ENCODE measurements around the gene CLSTN2.

GRCh38 chr3:140416666-140417065 is 481.7 kb downstream of the CLSTN2 start:
- TF ChIP-seq SETDB1 (IDR thresholded peaks at IDR 0.05; ENCODE audit: insufficient read length, low read length) (no peak), CTCF (tag by site-specific recombination; IDR thresholded peaks at IDR 0.05) (no peak), ZNF660 (tag by site-specific recombination; IDR thresholded peaks at IDR 0.05) (no peak), REST (tag by site-specific recombination; IDR thresholded peaks at IDR 0.05) (no peak), ZBTB21 (tag by site-specific recombination; IDR thresholded peaks at IDR 0.05) (no peak), TCF7L2 (IDR thresholded peaks at IDR 0.05; ENCODE audit: borderline replicate concordance, low read depth, low read length) (no peak), ZNF48 (tag by site-specific recombination; IDR thresholded peaks at IDR 0.05) (no peak), ZNF639 (tag by site-specific recombination; IDR thresholded peaks at IDR 0.05) (no peak), ZNF391 (tag by site-specific recombination; IDR thresholded peaks at IDR 0.05; ENCODE audit: borderline replicate concordance, low read depth) (no peak), ZNF112 (tag by site-specific recombination; IDR thresholded peaks at IDR 0.05) (no peak), ZNF362 (tag by site-specific recombination; IDR thresholded peaks at IDR 0.05) (no peak)

Measured in HEK293 (cell line).